ENCODE measurements around the gene HSD17B12.
"Not testable (repeated sequence)": the region's sequence is repeated elsewhere in the genome, so short reads cannot be mapped to it uniquely, and the experiment has no call there.

HSD17B12 gene

DNA sequence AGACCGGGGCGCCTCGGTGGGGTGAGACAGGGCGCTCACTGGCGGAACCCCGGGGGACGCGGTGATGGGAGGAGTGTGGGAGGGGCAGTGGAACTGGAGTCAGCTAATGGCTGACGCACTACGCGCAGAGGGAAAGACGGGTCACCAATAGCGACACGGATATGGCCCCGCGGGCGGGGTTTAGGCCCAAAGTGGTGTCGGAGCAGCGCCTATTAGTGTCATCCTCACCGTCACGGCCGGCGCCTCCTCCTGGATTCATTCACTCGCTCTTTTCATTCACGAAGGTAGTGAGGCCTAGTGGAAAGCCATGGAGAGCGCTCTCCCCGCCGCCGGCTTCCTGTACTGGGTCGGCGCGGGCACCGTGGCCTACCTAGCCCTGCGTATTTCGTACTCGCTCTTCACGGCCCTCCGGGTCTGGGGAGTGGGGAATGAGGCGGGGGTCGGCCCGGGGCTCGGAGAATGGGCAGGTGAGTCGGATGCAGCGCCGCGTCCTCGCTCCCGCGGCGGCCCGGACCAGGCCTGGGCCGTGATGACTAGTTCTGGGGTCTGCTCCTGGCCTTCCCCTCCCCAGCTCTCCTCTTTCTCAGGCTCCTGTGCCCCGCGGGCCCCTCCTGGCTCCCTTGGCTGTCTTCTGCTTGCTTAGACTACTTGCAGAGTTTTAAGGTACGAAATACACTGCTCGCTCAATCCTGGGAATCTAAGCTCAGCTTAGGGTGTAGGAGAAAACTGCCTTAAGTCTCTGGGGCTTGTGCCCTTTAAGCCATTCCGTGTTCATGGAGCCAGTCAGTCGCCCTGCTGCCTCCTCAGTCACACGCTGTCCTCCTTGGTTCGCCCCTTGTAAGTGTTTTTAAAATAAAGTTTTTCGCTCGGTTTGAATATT, at the start of gene HSD17B12:
Gene HSD17B12 (plus strand): TSS at position 218 of the 880 bp plus-strand sequence. CDS start 90 bp downstream, at position 308.
- DNase-seq: peak; percentile 99

DNA sequence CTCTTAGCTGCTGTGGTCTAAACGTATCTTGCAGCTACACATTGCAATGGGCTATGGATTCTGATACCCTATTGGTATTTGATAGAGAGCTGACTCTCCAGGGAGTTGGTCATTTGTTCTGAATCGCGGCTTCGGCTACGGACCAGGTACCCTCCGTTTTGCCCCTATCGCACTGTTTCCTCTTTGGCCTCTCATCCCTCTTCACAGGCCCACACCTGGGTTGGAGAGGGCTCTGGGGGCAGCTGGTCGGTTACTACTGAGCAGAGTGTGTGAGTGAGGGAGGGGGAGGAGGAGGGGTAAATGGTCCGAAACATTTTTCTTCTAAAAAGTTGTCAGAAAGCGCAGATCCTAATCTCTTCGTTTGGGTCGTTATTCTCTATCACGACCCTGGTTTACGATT, 48.8 kb upstream of the HSD17B12 start:
- DNase-seq: no peak

DNA sequence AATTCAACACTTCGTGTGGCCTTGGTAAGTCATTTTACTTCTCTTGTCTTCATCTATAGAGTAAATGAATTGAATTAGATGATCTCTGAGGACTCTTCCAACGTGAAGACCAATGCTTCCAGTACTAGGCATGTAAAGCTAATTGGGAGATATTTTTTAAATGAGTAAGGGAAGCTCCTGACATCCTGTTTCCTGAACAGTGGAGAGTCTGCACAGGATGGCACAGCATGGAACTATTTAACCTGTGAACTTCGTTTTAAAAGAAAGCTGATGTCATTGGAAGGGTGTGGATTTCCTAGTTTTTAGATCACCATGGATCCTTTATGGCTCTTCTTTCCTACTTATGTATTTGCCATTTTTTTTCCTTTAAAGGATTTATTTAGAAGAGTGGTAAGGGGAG, 48.4 kb upstream of the HSD17B12 start:
- no peak for DNase-seq

- no peak for DNase-seq
Observed at GRCh38 chr11:43638717-43639116, 41.8 kb upstream of the HSD17B12 start.

GRCh38 chr11:43639224-43639623, 41.3 kb upstream of the HSD17B12 start:
- DNase-seq: no peak

DNA sequence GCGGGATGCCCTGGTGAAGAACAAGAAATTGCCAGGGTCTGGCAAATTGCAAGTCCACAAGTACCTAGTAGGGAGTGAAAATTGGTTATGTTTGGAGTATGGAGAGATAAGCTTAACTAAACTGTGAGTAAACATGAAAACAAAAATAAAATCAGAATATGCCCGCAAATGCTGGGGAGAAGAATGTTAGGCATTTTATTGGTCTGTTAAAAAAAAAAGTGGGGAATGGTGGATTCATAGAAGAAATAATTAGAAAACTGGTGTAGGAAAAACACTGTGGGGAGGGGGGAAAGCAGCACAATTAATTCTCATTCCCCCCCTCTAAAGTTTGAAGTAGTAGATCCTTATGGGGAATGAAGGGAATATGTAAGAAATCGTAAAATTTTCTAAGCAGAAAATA, 40.6 kb upstream of the HSD17B12 start:
- no peak for DNase-seq

DNA sequence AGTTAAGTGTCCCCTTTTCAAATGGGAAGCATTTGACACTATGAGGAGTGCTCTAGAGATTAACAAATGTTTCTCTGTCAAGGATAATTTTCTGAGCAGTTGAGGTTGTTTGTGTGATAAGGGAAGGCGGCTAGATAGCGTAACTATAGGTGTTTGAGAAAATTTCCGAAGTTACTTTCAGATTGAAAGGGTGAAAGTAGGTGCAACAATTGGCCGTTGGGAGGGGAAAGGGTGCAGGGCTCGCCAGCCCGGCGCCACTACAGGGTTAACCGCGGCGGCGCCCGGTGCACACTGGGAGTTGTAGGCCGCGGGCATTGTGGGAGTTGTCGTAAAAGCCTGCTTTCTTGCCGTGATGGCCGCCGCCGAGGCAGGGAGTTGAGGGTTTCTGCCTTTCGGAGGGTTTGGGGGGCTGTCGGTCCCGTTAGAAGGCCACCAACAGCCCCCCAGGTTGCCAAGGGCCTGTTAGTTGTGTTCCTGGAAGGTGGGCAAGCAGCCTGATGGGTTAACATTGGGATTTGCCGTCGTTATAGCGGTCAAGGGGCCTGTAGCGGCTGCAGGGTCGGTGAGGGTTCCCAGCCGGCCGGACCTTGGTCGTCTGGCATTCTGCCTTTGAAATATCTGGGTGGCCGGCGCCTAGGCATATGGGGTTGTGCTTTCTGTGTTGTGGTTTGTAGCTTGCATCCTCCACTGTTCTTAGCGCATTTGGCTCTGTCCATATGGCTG, 36.5 kb upstream of the HSD17B12 start:
- DNase-seq: peak; percentile 58

- no peak for DNase-seq
Observed at GRCh38 chr11:43644621-43645299, 35.8 kb upstream of the HSD17B12 start.

DNA sequence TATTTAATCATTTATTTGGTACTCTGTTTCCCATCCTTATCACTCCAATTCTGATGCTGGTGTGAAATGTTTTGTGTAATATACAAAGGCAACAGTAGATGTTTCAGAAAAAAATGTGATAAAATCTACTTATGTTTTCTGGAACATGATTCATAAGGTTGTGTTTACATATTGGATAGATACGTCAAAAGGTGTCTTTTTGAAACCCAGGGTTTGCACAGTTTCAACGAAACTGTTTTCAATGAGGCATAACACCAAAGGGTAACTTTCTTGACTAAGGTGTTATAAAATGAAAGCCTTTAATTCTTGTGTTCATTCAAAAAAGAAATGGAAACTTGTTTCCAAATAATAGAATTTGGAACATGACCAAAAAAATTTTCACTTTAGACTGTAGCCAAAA, 33.8 kb upstream of the HSD17B12 start:
- DNase-seq: no peak

- DNase-seq: no peak
Observed at GRCh38 chr11:43648888-43649287, 31.6 kb upstream of the HSD17B12 start.

DNA sequence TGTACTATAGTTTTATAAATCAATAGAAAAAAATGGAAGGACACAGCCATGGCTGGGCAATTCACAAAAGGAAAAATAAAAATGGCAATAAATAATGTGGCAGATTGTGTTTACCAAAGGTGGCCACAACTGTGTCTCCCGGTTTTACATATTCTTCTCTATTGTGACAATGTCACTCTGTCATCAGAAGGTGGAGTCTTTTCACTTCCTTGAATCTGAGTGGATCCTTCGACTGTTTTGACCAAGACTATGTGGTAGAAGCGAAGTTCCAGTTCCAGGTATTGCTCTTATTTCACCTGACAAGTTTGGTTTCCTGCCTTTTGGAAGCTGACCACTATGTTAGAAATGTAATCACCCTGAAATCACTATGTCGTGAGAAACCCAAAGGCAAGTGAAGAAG, 31.0 kb upstream of the HSD17B12 start:
- DNase-seq: no peak

DNA sequence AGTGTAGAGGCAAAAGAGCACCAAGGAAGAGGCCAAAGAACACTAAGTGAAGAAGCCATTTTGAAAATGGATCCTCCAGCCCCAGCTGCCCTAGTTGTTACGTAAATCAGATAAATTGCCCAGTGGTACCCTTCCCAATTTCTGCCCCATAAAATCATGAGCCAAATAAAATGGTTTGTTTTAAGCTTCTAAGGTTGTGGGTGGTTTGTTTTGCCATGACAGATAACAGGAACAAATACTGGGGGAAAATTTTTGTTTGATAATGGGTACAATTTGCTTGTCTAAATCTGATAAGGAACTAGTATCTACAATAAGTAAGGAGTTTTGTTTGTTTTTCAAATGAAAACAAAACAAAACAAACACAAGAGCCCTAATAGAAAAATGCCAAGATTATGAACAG, 30.6 kb upstream of the HSD17B12 start:
- DNase-seq: no peak

- not testable (repeated sequence) for DNase-seq
Observed at GRCh38 chr11:43663018-43663417, 17.5 kb upstream of the HSD17B12 start.

DNA sequence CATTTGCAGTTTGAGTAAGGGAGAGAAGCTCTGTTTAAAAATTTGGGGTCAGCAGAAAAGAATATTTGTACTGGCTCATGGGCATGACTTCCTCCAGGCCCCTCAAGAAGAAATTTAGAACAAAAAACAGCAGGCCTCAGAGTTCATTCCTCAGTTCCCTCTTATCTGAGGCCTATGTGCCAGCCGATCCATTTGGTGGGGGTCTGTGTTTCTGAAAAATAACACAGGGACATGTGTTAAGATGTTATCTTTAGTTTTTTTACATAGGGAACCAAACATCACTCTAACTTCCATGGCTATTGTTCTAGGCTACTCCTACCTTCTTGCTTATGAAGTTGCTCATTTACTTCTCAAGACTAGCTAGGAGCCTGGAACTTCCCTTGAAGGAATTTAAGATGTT, 16.2 kb upstream of the HSD17B12 start:
- DNase-seq: no peak

GRCh38 chr11:43671284-43671683, 9.3 kb upstream of the HSD17B12 start:
- DNase-seq: not testable (repeated sequence)

GRCh38 chr11:43674560-43674959, 6.0 kb upstream of the HSD17B12 start:
- no peak for DNase-seq

DNA sequence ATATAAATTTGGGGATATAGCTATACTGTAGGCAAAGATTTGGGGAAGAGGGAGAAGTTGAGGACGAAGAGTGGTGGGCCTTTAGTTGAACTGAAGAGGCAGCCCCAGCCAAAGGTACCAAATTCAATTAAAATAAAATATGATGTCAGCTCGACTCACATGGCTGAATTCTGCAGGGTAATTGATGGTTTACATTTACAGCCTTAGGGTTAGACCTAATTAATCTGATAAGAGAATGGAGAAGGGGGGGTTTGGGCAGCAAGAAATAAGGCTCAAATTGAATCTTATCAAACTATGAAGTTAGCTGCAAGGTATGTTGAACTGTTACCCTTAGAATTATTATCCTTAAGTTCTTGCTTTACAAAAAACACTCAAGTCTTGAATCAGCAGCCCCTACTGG, 3.6 kb upstream of the HSD17B12 start:
- DNase-seq: no peak

- DNase-seq: peak; percentile 42
Observed at GRCh38 chr11:43681401-43681942, 934 bp downstream of the HSD17B12 start.

DNA sequence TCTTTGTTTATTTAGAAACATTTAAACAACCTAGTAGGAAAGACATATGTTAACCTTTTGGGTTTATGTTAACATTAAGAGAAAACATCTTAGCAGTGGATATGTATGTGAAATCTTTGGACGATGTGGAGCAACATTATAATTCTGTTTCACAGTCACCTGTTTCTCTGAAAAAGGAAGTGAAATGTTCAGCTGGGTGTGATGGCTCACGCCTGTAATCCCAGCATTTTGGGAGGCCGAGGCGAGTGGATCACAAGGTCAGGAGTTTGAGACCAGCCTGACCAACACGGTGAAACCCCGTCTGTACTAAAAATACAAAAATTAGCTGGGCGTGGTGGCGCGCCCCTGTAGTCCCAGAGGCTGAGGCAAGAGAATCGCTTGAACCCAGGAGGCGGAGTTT, 1.5 kb downstream of the HSD17B12 start:
- not testable (repeated sequence) for DNase-seq

DNA sequence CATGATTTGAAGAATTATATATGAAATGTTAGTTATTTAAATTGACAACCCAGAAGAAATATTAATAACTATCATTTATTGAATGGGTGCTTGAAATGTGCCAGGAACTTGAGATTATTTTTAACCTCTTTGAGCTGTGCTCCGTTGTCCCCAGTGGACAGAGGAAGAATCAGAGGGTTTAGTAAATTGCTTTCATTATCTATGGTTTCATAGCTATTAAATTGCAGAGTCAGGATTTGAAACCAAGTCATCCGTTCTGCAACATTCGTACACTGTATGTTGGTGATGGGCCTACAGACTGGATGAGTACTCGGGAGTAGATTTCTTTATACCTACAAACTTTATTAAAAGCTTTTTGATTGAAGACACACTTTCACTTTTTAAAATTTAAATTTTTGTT, 4.9 kb downstream of the HSD17B12 start:
- DNase-seq: no peak

GRCh38 chr11:43686207-43686606, 5.7 kb downstream of the HSD17B12 start:
- no peak for DNase-seq

- no peak for DNase-seq
Observed at GRCh38 chr11:43687120-43687791, 6.7 kb downstream of the HSD17B12 start.

GRCh38 chr11:43688394-43688793, 7.9 kb downstream of the HSD17B12 start:
- no peak for DNase-seq
